Spleen (tissue), 11 donors: ENCODE measurements around the gene AKAP10. TPM values are rescaled to one million over a fixed set of nuclear protein-coding genes. Genes with fewer than 3 reads are reported as not detected.
A peak's percentile ranks its signal among the peaks of the same experiment; 100 is the strongest.

Source experiments
- DNase-seq: peaks from one replicate; pipeline ENCODE4 v3.0.0-alpha.2; 2020
- H3K27ac ChIP-seq, 8 donors: fragments of 200-600 bp; sonication (generic) in 7 of 8; 1 replicate in 4 of 8; 2 replicates in 4 of 8; pipeline versions ENCODE4 v1.5.0 to v1.8.0; 2016 to 2021; ENCODE audit warnings: inconsistent platforms in 4 of 8, mild to moderate bottlenecking in 4 of 8, moderate library complexity in 1 of 8
- H3K27me3 ChIP-seq, 7 donors: fragments of 200-600 bp; sonication (generic) in 6 of 7; replicated peaks in 1 of 7; 1 replicate in 4 of 7; 2 replicates in 3 of 7; pipeline versions ENCODE4 v1.5.0 to v1.8.0; 2016 to 2021; ENCODE audit warnings: inconsistent platforms in 3 of 7, mild to moderate bottlenecking in 1 of 7
- H3K36me3 ChIP-seq, 6 donors: fragments of 200-600 bp; sonication (generic) in 5 of 6; 1 replicate in 4 of 6; 2 replicates in 2 of 6; pipeline versions ENCODE4 v1.5.0 to v1.8.0; 2016 to 2021; ENCODE audit warnings: inconsistent platforms in 2 of 6
- H3K4me1 ChIP-seq, 6 donors: fragments of 200-600 bp; sonication (generic) in 5 of 6; 1 replicate in 3 of 6; 2 replicates in 3 of 6; pipeline versions ENCODE4 v1.5.0 to v1.8.0; 2016 to 2021; ENCODE audit warnings: inconsistent platforms in 3 of 6
- H3K4me3 ChIP-seq, 8 donors: fragments of 200-600 bp; sonication (generic) in 7 of 8; 1 replicate in 4 of 8; 2 replicates in 4 of 8; pipeline versions ENCODE4 v1.5.0 to v1.8.0; 2016 to 2021; ENCODE audit warnings: inconsistent platforms in 4 of 8, mild to moderate bottlenecking in 4 of 8, moderate library complexity in 2 of 8
- H3K9me3 ChIP-seq, 8 donors: fragments of 200-600 bp; sonication (generic) in 7 of 8; 1 replicate in 4 of 8; 2 replicates in 4 of 8; pipeline versions ENCODE4 v1.5.0 to v1.8.0; 2016 to 2021; ENCODE audit warnings: inconsistent platforms in 4 of 8
- CTCF ChIP-seq, 11 experiments: fragments of 200-600 bp in 7 of 11; fragments of 450-650 bp in 4 of 11; sonication (generic) in 4 of 11; IDR thresholded peaks in 8 of 11; conservative IDR thresholded peaks in 3 of 11; 1 replicate in 7 of 11; 2 replicates in 4 of 11; pipeline versions ENCODE4 v1.4.0 to v1.8.0; 2016 to 2021; ENCODE audit warnings: antibody characterized with exemption in 11 of 11, inconsistent platforms in 4 of 11, mild to moderate bottlenecking in 1 of 11
- POLR2A ChIP-seq, 3 donors: fragments of 450-650 bp; IDR thresholded peaks; one replicate each; pipeline ENCODE4 v1.5.1; 2017; ENCODE audit warnings: antibody characterized with exemption in 3 of 3, mild to moderate bottlenecking in 1 of 3
- POLR2AphosphoS5 ChIP-seq, 3 donors: sonication (generic); formaldehyde crosslinking; IDR thresholded peaks; one replicate each; pipeline ENCODE4 v1.5.1; 2017; ENCODE audit warnings: antibody characterized with exemption in 3 of 3
- WGBS, 5 donors: extraction: QIAGEN DNeasy Blood & Tissue Kit in 3 of 5; methylation state at CpG; one replicate each; pipeline versions ENCODE4 v1.1.5 to v1.1.7; 2013 to 2018; 5-methylcytosine and 5-hydroxymethylcytosine counted together
- intact Hi-C: fragments of 100-400 bp; cut with DNase I; formaldehyde crosslinking; loops from one replicate; pipeline ENCODE4 v1.15.0; 2023; ENCODE audit warnings: low total_unique reads
- polyA plus RNA-seq, 3 donors: library from polyadenylated mRNA; stranded (reverse); fragments of 200-250 nt; gene quantifications; one replicate each; pipeline ENCODE4 v1.2.1, GENCODE V29; 2013
- total RNA-seq, 7 donors: library from RNA; depleted of rRNA in 3 of 7; stranded (reverse); fragments of >200 nt in 3 of 7; fragmentation: NEBNext Ultra II Directional in 4 of 7; extraction: Animal tissue kit (Norgen Biotek cat#: 25700) in 4 of 7; gene quantifications; one replicate each; pipeline versions ENCODE4 v1.1.0 to v1.2.1, GENCODE V29; 2016 to 2021
- donor health status: healthy with polysubstance abuse.
- donor health status: DM: no; HTN: no; CAD: no; lungs with moderate emphysema.
- donor health status: DM: no; HTN: no; CAD: no.
- donor health status: Bipolar disorder and iron deficiency.
- donor health status: healthy.
- donor health status: DM: no; HTN: no; CAD: no.
- donor health status: DM: yes; HTN: yes; CAD: no.

Gene AKAP10
- total and polyA plus RNA-seq, 10 donors = 6.9 to 69.8 (median 53.6) TPM

DNA sequence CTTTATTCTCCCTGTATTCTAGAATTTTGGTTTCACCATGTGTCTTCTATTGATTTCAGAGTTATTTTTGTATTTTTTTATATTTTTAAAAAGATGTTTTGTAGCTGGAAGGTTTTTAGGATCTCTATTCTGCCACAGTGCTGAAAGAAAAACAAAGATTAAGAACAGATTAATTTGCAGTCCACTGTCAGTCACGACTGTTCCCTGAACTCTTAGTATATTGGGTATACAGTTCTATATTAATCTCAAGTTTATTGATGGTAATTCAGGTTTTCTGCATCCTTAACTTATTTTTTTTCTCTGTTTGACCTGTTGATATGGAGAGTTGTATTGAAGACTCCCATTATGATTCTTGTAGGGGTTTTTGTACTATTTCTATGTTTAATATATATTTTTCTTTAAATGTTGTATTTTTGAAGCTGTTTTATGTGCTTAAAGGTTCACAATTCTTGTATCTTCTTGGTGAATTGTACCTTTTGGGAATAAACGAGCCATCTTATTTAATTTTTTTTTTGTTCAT lies 34.4 kb upstream of the AKAP10 start:
- Histone ChIP-seq H3K4me3 (no peak overlapping the region), H3K27me3 (peaks cover 0 to 90% (median 26%) of the 10 kb centered on the region in 7 donors), H3K4me1 (peaks cover 0 to 26% (median 22%) of the 10 kb centered on the region in 6 donors), H3K27ac (no peak overlapping the region), H3K36me3 (no peaks in the 10 kb centered on the region), H3K9me3 (peaks cover 0 to 3% (median 0%) of the 10 kb centered on the region in 8 donors)
- no peak for DNase-seq
- 74 to 90% (median 79%) methylated on average over 2 of the region's 2 CpGs for WGBS, 5 donors
- intact Hi-C loops = no loop called here
- TF ChIP-seq CTCF (IDR thresholded peaks at IDR 0.05 in 8 of 11, conservative IDR thresholded peaks at IDR 0.05 in 3 of 11) (no peak), POLR2A (IDR thresholded peaks at IDR 0.05) (no peak), POLR2AphosphoS5 (IDR thresholded peaks at IDR 0.05) (no peak)

GRCh38 chr17:20010936-20011335 lies 33.3 kb upstream of the AKAP10 start:
- no peak for DNase-seq
- Histone ChIP-seq H3K9me3 (no peaks in the 10 kb centered on the region), H3K27ac (no peak overlapping the region), H3K27me3 (peaks cover 0 to 78% (median 26%) of the 10 kb centered on the region in 7 donors), H3K36me3 (no peaks in the 10 kb centered on the region), H3K4me1 (peaks cover 0 to 26% (median 22%) of the 10 kb centered on the region in 6 donors), H3K4me3 (peak overlapping the region in 1 of 8 donors; percentile 96)
- intact Hi-C loops = no loop called here
- WGBS, 5 donors = 67 to 82% (median 74%) methylated on average over 1 of the region's 1 CpG
- TF ChIP-seq POLR2AphosphoS5 (IDR thresholded peaks at IDR 0.05) (no peak), POLR2A (IDR thresholded peaks at IDR 0.05) (no peak), CTCF (IDR thresholded peaks at IDR 0.05 in 8 of 11, conservative IDR thresholded peaks at IDR 0.05 in 3 of 11) (no peak)

DNA sequence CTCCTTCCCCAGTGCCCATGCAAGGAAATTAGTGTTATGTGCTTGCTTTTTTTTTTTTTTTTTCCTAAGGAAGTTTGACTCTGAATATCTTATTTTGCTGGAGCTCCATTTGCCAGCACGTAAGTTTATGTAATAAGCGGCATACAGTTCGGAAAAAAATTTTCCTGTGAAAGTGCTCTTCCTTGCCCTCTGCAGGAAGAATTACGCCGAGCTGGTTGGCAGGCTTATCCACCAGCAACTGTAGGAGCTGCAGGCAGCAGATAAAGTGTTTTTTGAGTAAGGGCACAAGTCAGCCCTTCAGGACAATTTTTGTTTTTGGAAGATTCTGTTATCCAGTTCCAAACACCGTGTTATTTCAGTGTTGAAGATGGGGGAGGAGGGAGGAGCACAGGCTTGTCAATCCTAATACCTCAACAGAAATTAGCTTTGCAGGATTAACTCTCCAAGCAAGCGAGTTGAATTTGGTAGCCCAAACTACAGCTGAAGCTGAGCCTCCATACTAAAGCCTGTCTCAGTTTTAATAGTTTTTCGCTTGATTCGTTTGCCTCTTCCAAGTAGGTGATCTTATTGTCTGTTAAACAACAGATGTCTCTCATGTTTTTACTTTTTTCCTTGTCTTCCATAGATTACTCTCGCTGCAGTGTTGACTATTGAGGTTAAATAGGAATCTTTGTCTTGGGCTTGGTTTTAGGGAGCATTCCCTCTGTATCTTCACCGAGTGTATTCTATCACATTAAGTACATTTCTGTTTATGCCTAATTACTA lies 32.7 kb upstream of the AKAP10 start:
- no peak for DNase-seq
- peaks cover 0 to 75% (median 26%) of the 10 kb centered on the region in 7 donors for H3K27me3 ChIP-seq

More for the DNA sequence above, 32.7 kb upstream of the AKAP10 start:
- Histone ChIP-seq H3K4me1 (peaks cover 0 to 26% (median 22%) of the 10 kb centered on the region in 6 donors), H3K9me3 (no peaks in the 10 kb centered on the region), H3K27ac (peak overlapping the region in 5 of 8 donors; percentile 23 to 77 (median 73)), H3K36me3 (no peaks in the 10 kb centered on the region), H3K4me3 (peak overlapping the region; percentile 59 to 96 (median 72))
- 29 to 33% (median 30%) methylated on average over 11 of the region's 11 CpGs for WGBS, 5 donors
- intact Hi-C loops = no loop called here
- peak in 4 of 11 experiments; percentile 18 to 35 (median 20) for TF ChIP-seq CTCF (IDR thresholded peaks at IDR 0.05 in 8 of 11, conservative IDR thresholded peaks at IDR 0.05 in 3 of 11)
- no peak for TF ChIP-seq POLR2A (IDR thresholded peaks at IDR 0.05)
